Activated CD8-positive, alpha-beta memory T cell treated with anti-CD3 and anti-CD28 coated beads for 36 hours (primary cell): ENCODE results near the gene NFU1. TPM values are rescaled to one million over a fixed set of nuclear protein-coding genes. Genes with fewer than 3 reads are reported as not detected.

Experiments used
- CTCF ChIA-PET: fragments of 350-600 bp; sonication (Branson Sonifier 250); formaldehyde crosslinking; loops from one replicate; lab custom pipeline; 2021; ENCODE audit warnings: antibody characterized with exemption; lab: Charles Lee
- POLR2A ChIA-PET: fragments of 350-600 bp; sonication (Branson Sonifier 250); formaldehyde crosslinking; loops from one replicate; lab custom pipeline; 2021; ENCODE audit warnings: antibody characterized with exemption; lab: Charles Lee
- total RNA-seq, 2 experiments: library from RNA; stranded (reverse); gene quantifications; one replicate each; pipeline ENCODE4 v1.2.3, GENCODE V29; 2021

NFU1 gene
- total RNA-seq, 2 experiments from 2014 or later = 40.7 to 41.2 TPM

- CTCF ChIA-PET = no interaction called here
- POLR2A ChIA-PET = no interaction called here
Observed at GRCh38 chr2:69395866-69396265, 41.4 kb downstream of the NFU1 start.

GRCh38 chr2:69393963-69394362 is 43.3 kb downstream of the NFU1 start:
- ChIA-PET POLR2A (no interaction called here), CTCF (no interaction called here)

- ChIA-PET CTCF (no interaction called here), POLR2A (no interaction called here)
Observed at GRCh38 chr2:69390471-69390870, 46.8 kb downstream of the NFU1 start.

- ChIA-PET POLR2A (no interaction called here), CTCF (no interaction called here)
Observed at GRCh38 chr2:69390001-69390400, 47.2 kb downstream of the NFU1 start.

GRCh38 chr2:69389271-69389670 is 48.0 kb downstream of the NFU1 start:
- POLR2A ChIA-PET = no interaction called here
- CTCF ChIA-PET = no interaction called here

GRCh38 chr2:69387770-69388481 is 49.3 kb downstream of the NFU1 start:
- POLR2A ChIA-PET = no interaction called here
- CTCF ChIA-PET = no interaction called here

- CTCF ChIA-PET = no interaction called here
- POLR2A ChIA-PET = interaction anchor here (1.9 kb wide), 1 partner anchor 51 kb away, joined by 14 read pairs; the partner anchor contains the start of gene NFU1
Observed at GRCh38 chr2:69386789-69387734, 50.2 kb downstream of the NFU1 start, which contains the start of gene GFPT1. Gene GFPT1 (minus strand): TSS chr2:69387227. CDS start chr2:69387071, 156 bp downstream.

GRCh38 chr2:69386360-69386759 is 50.9 kb downstream of the NFU1 start:
- POLR2A ChIA-PET = interaction anchor here (1.9 kb wide), 1 partner anchor 51 kb away, joined by 14 read pairs; the partner anchor contains the start of gene NFU1
- CTCF ChIA-PET = interaction anchor here (0.5 to 1.1 kb wide), 2 partner anchors 9 to 11 kb away, joined by 3 to 5 read pairs; no protein-coding TSS in a partner anchor

- CTCF ChIA-PET = interaction anchor here (0.7 to 1.1 kb wide), 2 partner anchors 10 to 761 kb away, joined by 3 read pairs; no protein-coding TSS in a partner anchor
- POLR2A ChIA-PET = interaction anchor here (0.6 to 1.9 kb wide), 3 partner anchors 52 to 906 kb away, joined by 3 to 14 read pairs (median 3); partner anchors contain the start of gene NFU1
Observed at GRCh38 chr2:69385443-69386151, 51.6 kb downstream of the NFU1 start.

GRCh38 chr2:69384618-69385081 is 52.6 kb downstream of the NFU1 start:
- ChIA-PET CTCF (interaction anchor here (0.7 kb wide), 2 partner anchors 33 to 760 kb away, joined by 3 read pairs; no protein-coding TSS in a partner anchor), POLR2A (interaction anchor here (0.7 kb wide), 2 partner anchors 33 to 905 kb away, joined by 3 to 5 read pairs; no protein-coding TSS in a partner anchor)

- ChIA-PET CTCF (no interaction called here), POLR2A (no interaction called here)
Observed at GRCh38 chr2:69383176-69383812, 53.9 kb downstream of the NFU1 start.

- ChIA-PET CTCF (no interaction called here), POLR2A (no interaction called here)
Observed at GRCh38 chr2:69382547-69382946, 54.7 kb downstream of the NFU1 start.

- POLR2A ChIA-PET = interaction anchor here (1.0 kb wide), 1 partner anchor 56 kb away, joined by 6 read pairs; the partner anchor contains the start of gene NFU1
- CTCF ChIA-PET = no interaction called here
Observed at GRCh38 chr2:69381337-69381737, 55.9 kb downstream of the NFU1 start.

- ChIA-PET CTCF (interaction anchor here (0.6 kb wide), 1 partner anchor 398 kb away, joined by 6 read pairs; no protein-coding TSS in a partner anchor), POLR2A (no interaction called here)
Observed at GRCh38 chr2:69380072-69380917, 56.9 kb downstream of the NFU1 start.

GRCh38 chr2:69376403-69376802 is 60.8 kb downstream of the NFU1 start:
- CTCF ChIA-PET = interaction anchor here (0.5 to 1.9 kb wide), 4 partner anchors 13 to 500 kb away, joined by 3 to 9 read pairs (median 4); no protein-coding TSS in a partner anchor
- POLR2A ChIA-PET = no interaction called here

- ChIA-PET CTCF (interaction anchor here (0.5 to 1.9 kb wide), 5 partner anchors 10 to 499 kb away, joined by 3 to 9 read pairs (median 3); no protein-coding TSS in a partner anchor), POLR2A (no interaction called here)
Observed at GRCh38 chr2:69375494-69376353, 61.5 kb downstream of the NFU1 start.
